Globus pallidus (tissue), 1 donor: ENCODE measurements around the gene MISP3.
"Not testable (repeated sequence)": the region's sequence is repeated elsewhere in the genome, so short reads cannot be mapped to it uniquely, and the experiment has no call there.

Experiments used
- DNase-seq: peaks from one replicate; pipeline ENCODE4 v3.0.0-alpha.2; 2015; ENCODE audit warnings: low spot score

The MISP3 gene

DNA sequence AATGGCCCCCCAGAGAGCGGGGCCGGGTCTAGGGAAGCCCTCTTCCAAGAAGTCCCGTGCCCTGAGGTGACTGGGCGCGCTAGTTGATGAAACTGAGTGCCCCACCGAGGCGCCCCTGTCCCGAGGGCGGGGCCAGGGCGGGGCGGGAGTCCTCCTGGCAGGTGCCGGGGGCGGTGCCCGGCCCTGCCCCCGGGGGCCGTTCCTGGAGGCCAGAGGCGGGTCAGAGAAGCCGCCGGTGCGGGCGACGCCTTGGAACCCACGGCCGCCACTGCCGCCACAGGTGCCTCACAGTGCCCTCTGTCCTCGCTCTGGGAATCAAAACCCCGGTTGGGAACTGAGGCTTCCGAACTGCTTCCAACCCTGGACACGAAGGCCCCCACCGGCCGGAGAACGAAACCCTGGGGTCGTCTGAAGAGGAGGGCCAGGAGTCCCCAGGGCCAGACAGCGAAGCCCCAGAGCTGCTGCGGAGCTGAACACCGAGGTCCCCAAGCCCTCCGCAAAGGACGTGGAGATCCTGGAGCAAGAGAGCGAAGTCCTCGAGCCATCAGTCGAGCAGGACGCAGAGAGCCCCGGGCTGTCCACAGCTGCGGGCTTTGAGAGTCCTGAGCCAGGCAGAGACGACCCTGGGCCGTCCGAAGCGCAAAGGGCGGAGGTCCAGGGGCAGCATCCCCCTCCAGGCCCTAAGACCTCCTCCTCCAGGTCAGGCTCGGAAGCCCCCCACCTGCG, at the start of gene MISP3:
MISP3 (plus strand) TSS at position 252 of the 726 bp plus-strand sequence. CDS start 524 bp downstream, outside the sequence.
- no peak for DNase-seq

DNA sequence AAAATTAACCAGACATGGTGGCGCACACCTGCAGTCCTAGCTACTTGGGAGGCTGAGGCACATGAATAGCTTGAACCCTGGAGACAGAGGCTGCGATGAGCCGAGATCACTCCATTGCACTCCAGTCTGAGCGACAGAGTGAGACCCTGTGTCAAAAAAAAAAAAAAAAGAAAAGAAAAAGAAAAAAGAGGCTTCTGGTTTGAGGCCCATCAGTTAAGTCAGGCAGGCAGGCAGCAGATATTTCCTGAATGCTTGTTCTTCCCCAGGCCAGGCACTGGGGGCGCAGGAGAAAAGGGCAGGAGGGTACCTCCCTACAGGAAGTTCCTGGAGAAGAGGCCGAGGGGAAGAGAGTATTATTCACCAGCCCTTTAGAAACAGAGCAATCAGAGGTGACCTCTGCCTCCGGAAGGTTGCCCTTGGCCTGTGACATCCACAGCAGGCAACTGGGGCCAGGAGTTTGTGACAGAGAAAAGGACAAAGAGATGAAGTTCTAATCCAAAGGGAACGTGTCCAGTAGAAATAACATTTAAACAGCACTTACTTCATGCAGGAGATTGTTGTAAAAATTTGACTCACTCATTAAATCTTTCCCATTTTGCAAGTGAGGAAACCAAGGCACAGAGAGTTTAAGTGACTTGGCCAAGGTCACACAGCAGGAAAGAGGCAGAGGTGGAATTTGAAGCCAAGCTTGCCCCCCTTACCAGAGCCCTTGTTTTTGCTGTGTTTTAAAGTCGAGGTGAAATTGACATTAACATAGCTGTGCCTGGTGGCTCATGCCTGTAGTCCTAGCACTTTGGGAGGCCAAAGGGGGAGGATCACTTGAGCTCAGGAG, 49.0 kb upstream of the MISP3 start:
- no peak for DNase-seq

DNA sequence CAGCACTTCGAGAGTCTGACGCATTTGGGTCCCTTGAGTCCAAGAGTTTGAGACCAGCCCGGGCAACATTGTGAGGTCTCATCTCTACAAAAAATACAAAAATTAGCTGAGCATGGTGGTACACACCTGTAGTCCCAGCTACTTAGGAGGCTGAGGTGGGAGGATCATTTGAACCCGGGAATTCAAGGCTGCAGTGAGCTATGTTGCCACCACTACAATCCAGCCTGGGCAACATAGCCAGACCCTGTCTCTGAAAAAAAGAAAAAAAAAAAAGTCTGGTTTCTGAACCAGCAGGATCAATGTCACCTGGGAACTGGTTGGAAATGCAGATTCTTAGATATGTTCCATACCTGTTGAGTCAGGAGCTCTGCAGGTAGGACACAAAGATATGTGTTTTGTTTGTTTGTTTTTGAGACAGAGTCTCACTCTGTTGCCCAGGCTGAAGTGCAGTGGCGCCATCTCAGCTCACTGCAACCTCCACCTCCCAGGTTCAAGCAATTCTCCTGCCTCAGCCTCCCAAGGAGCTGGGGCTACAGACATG, 45.9 kb upstream of the MISP3 start:
- DNase-seq = not testable (repeated sequence)

DNA sequence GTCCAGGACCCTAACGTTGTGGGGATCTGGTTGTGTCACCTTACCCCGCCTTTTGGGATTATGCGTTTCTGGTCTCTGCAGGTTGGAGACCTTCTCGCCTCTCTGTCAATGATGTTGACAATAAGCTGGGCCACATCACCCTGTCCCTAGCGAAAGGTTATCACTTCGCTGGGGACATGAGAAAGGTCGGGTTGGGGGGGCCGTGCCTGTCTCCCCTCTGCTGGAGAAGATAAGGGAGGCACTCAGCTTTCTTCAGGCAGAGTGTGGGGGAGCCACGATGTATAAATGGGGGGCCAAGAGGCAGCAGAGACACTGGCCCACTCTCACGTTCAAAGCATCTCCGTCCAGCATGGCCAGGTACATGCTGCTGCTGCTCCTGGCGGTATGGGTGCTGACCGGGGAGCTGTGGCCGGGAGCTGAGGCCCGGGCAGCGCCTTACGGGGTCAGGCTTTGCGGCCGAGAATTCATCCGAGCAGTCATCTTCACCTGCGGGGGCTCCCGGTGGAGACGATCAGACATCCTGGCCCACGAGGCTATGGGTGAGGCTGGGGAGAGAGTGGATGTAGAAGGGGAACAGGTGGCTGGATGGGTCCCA, 44.6 kb upstream of the MISP3 start, which contains the start of gene RLN3:
RLN3 (plus strand) TSS at position 293 of the 595 bp plus-strand sequence; CDS start at position 350, 57 bp downstream.
- no peak for DNase-seq

DNA sequence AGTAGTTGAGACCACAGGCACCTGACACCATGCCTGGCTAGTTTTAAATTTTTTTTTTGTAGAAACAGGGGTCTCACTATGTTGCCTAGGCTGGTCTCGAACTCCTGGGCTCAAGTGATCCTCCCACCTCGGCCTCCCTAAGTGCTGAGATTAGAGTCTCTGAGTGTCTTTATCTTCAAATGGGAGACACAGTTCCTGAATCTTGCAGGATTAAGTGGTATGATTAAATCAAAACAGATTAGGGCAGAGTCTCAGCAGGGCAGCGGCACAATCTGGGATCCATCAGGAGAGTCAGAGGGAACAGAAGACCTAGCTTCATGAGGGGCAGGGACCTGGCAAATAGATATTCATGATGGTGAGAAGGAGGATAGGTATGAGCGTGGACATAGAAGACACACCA, 43.7 kb upstream of the MISP3 start:
- DNase-seq = no peak

DNA sequence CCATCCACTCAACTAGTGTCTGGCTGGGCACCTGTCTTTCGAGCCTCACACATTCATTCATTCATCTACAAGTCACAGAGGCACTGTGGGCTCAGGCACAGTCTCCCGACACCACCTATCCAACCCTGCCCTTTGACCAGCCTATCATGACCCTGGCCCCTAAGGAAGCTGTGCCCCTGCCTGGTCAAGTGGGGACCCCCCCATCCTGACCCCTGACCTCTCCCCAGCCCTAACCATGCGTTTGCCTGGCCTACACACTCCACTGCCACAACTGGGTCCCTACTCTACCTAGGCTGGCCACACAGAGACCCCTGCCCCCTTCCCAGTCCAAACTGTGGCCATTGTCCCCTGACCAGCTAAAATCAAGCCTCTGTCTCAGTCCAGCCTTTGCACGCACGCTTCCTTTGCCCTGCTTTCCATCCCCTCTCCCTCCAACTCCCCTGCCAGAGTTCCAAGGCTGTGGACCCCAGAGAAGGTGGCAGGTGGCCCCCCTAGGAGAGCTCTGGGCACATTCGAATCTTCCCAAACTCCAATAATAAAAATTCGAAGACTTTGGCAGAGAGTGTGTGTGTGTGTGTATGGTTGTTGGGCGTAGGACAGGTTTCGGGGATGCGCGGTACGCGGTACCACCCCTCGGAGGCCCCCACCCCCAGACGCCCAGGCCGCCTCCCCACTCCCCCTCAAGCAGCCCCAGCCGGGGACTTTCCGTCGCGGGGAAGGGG, 41.4 kb upstream of the MISP3 start:
- DNase-seq = no peak

DNA sequence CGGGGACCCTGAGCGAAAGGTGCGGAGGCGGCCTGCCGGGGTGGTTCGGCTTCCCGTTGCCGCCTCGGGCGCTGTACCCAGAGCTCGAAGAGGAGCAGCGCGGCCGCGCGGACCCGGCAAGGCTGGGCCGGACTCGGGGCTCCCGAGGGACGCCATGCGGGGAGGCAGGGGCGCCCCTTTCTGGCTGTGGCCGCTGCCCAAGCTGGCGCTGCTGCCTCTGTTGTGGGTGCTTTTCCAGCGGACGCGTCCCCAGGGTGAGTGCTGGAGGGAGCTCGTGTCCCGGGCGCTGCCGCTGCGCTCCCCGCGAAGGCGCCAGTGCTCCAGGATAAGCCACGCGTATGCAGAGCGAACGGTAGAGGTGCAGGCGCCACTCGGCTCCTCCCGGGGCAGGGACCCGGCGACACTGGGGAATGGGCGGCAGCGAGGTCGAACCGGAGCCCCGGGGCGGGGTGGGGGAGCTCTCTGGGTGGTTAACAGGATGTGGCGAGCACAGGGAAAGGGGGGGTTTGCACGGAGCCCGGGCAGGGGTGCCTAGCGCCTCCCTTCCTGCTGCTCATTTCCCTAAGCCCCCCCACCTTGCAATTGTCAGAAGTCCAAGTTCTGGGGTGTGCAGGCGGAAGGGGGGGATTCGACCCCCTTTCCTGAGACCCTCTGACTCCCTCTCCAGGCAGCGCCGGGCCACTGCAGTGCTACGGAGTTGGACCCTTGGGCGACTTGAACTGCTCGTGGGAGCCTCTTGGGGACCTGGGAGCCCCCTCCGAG, 40.7 kb upstream of the MISP3 start, which contains the start of gene IL27RA:
IL27RA (plus strand) TSS at position 44 of the 762 bp plus-strand sequence; CDS start at position 155, 111 bp downstream.
- no peak for DNase-seq

DNA sequence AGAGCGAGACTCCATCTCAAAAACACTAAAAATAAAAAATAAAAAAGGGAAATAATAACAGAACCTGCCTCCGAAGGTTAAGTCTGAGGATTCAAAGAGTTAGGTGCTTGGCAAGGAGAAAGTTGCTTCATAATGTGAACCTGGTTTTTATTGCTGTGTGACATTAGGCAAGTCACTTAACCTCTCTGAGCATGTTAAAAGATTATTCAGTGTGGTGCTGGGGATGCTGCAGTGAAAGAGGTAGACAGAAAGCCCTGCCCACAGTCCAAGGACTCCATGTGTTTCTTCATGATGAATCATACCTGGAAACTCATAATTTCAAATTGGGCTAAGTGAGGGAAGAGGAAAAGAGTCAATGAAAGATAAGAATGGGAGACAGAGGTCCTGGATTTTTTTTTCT, 38.6 kb upstream of the MISP3 start:
- DNase-seq = no peak

DNA sequence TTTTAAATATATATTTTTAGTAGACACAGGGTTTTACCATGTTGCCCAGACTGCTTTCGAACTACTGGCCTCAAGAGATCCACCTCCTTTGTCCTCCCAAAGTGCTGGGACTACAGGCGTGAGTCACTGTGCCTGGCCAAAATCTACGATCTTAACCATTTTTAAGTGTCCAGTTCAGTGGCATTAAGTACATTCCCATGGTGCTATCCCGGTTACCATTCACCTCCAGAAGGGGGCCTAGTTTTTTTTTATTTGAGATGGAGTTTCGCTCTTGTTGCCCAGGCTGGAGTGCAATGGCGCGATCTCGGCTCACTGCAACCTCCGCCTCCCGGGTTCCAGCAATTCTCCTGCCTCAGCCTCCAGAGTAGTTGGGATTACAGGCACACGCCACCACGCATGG, 37.4 kb upstream of the MISP3 start:
- not testable (repeated sequence) for DNase-seq

DNA sequence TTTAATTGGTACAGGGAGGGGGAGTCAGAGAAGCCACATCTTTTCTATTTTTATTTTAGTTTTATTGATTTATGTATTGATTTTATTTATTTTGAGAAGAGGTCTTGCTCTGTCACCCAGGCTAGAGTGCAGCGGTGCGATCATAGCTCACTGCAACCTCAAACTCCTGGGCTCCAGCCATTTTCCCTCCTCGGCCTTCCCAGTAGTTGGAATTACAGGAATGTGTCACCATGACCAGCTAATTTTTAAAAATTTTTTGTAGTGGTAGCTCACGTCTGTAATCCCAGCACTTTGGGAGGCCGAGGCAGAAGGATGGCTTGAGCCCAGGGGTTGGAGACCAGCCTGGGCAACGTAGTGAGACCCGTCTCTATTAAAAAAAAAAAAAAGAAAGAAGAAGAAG, 36.9 kb upstream of the MISP3 start:
- DNase-seq = no peak

DNA sequence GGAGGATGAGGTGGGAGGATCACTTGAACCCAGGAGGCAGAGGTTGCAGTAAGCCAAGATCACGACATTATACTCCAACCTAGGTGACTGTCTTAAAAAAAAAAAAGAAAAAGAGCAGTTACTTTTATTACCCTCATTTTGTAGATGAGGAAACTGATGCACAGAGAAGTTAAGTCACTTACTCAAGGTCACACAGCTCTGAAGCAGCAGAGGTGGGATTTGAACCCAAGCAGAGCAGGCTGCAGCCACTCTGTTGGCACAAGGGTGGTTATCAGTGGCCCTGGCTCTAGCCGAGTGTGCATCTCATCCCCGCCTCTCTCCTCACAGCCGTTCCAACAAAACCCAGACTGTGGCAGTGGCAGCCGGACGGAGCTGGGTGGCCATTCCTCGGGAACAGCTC, 33.4 kb upstream of the MISP3 start:
- DNase-seq = no peak

DNA sequence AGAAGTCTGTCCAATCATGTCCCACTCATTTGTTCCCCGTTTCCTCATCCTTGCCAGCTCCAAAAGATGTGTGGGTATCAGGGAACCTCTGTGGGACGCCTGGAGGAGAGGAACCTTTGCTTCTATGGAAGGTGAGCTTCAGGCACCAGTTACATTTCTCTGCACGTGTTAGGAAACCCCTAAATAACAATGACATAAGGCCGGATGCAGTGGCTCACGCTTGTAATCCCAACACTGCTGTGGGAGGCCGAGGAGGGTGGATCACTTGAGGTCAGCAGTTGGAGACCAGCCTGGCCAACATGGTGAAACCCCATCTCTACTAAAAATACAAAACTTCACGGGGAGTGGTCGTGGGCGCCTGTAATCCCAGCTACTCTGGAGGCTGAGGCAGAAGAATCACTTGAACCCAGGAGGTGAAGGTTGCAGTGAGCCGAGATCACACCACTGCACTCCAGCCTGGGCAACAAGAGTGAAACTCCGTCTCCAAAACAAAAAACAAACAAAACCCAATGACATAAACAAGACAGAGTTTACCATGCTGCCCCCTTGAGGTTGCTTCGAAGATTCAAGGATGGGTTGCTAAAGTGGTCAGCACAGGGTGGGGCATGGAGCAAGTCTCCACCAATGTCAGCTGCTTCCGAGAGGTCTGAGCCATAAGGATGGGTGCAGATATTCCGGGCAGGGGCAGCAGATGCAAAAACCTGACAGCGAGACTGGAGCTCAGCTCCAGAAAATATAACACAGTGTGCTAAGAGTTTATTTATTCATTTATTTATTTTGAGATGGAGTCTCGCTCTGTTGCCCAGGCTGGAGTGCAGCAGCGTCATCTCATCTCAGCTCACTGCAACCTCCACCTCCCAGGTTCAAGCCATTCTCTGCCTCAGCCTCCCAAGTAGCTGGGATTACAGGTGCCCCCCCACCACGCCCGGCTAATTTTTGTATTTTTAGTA, 29.7 kb upstream of the MISP3 start:
- peak; percentile 46 for DNase-seq

DNA sequence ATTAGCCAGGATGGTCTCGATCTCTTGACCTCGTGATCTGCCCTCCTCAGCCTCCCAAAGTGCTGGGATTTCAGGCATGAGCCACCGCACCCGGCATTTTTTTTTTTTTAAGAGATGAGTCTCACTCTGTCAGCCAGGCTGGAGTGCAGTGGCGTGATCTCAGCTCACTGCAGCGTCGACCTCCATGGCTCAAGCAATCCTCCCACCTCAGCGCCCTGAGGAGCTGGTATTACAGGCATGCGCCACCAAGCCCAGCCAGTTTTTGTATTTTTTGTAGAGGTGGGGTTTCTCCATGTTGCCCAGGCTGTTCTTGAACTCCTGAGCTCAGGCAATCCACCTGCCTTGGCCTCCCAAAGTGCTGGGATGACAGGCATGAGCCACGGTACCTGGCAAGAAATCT, 24.7 kb upstream of the MISP3 start:
- DNase-seq = not testable (repeated sequence)

DNA sequence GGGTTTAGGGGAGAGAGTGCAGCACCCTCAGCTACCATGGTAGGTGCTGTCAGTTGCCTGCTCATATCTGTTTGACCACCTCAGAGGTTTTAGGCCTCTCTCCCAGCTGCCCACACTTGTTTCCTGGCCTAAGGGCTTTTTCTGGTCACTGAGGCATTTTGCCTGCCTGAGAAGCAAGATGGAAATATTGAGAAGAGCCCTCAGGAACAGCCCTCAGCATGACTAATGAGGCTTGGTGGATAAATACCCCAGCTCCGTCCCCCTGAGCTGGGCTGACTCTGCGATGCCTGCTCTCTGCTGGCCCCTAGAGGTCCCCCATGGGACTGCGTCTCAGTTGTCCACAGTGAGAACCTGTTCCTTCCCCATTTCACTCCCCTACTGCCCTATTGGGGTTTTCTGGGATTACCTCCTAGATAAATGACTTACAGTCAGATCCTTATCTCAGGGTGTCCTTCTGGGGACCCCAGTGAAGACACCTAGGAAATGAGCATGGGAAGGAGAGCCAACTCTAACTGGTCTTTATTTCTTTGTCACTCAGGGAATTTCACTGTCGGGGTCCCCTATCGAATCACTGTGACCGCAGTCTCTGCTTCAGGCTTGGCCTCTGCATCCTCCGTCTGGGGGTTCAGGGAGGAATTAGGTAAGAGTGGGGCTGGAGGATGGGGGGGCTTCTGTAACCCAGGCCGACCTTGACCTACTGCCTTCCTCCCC, 24.0 kb upstream of the MISP3 start:
- no peak for DNase-seq

DNA sequence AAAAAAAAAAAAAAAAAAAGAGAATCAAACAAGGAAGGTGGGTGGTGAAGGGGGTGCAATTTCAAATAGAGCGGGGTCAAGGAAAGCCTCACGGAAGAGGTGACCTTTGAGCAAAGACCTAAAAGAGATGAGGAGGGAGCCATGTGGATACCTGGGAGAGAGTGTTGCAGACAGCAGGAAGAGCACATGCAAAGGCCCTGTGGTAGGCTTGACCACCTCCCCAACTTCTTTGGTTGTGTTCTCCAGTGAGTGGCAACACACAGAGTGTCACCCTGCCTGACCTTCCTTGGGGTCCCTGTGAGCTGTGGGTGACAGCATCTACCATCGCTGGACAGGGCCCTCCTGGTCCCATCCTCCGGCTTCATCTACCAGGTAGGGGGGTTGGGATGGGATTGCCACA, 22.1 kb upstream of the MISP3 start:
- DNase-seq = no peak

DNA sequence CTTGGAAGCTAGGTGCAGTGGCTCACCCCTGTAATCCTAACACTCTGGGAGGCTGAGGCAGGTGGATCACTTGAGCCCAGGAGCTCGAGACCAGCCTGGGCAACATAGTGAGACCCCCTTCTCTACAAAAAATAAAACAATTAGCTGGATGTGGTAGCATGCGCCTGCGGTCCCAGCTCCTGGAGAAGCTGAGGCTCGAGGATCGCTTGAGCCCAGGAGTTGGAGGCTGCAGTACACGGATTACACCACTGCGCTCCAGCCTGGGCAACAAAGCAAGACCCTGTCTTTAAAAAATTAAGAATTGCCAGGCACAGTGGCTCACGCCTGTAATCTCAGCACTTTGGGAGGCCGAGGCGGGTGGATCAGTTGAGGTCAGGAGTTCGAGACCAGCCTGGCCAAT, 21.6 kb upstream of the MISP3 start:
- DNase-seq = not testable (repeated sequence)

DNA sequence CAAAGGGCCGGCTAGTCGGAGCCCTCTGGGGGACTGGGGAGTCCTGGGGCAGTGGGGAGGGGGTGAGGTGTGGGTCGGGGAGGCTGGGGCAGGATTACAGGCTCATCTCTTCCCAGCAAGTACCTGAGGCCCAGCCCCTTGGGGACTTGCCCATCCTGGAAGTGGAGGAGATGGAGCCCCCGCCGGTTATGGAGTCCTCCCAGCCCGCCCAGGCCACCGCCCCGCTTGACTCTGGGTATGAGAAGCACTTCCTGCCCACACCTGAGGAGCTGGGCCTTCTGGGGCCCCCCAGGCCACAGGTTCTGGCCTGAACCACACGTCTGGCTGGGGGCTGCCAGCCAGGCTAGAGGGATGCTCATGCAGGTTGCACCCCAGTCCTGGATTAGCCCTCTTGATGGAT, 20.6 kb upstream of the MISP3 start:
- no peak for DNase-seq

DNA sequence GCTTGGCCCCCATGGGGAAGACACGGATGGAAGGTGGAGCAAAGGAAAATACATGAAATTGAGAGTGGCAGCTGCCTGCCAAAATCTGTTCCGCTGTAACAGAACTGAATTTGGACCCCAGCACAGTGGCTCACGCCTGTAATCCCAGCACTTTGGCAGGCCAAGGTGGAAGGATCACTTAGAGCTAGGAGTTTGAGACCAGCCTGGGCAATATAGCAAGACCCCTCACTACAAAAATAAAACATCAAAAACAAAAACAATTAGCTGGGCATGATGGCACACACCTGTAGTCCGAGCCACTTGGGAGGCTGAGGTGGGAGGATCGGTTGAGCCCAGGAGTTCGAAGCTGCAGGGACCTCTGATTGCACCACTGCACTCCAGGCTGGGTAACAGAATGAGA, 20.1 kb upstream of the MISP3 start:
- no peak for DNase-seq

DNA sequence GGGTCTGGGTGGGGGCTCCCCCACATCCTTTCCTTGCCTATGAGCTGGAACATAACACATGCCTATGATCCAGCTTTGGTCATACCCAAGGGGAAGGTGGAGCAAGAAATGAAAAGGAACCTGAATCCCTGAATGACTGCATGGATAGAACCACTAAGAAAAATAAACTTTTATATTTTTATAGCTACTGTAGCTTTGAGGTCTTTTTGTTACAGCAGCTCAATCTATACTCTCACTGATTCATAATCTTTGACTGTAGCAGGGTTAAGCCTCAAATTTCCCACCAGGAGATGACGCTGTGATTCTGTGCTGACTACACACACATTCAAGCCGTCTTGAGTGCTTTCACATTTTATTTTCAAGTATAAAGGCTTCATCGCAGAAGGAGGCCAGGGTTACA, 19.6 kb upstream of the MISP3 start:
- DNase-seq = no peak
